SK-N-SH treated with all-trans-retinoic acid at 6 μM for 48 hours (cell line): Measurements from ENCODE around the gene PRRG3.

Experiments
- ATAC-seq: fragments of 200-7000 bp; cut with Tn5 transposase; 3 replicates; pipeline ENCODE4 v1.9.1; 2020; ENCODE audit warnings: mild to moderate bottlenecking, moderate library complexity
- ARNTL ChIP-seq: fragments of 450-650 bp; formaldehyde crosslinking; IDR thresholded peaks from 2 replicates; pipeline ENCODE4 v1.5.0; 2020; ENCODE audit warnings: low read depth, mild to moderate bottlenecking, moderate library complexity, borderline replicate concordance
- BACH2 ChIP-seq: fragments of 250-450 bp; sonication (Bioruptor Pico); IDR thresholded peaks from 2 replicates; pipeline ENCODE4 v1.9.0; 2021; ENCODE audit warnings: mild to moderate bottlenecking, borderline replicate concordance
- CREB5 ChIP-seq: fragments of 250-450 bp; sonication (Bioruptor Pico); IDR thresholded peaks from 2 replicates; pipeline ENCODE4 v1.5.1; 2020; ENCODE audit warnings: low read depth, mild to moderate bottlenecking, moderate library complexity
- CSDC2 ChIP-seq: fragments of 250-450 bp; sonication (Bioruptor Pico); IDR thresholded peaks from 2 replicates; pipeline ENCODE4 v1.5.0; 2020; ENCODE audit warnings: mild to moderate bottlenecking, moderate library complexity
- CSRNP3 ChIP-seq: fragments of 250-450 bp; sonication (Bioruptor Pico); IDR thresholded peaks from 2 replicates; pipeline ENCODE4 v1.5.1; 2021; ENCODE audit warnings: mild to moderate bottlenecking, moderate library complexity
- ESRRG ChIP-seq: fragments of 250-450 bp; sonication (Bioruptor Pico); IDR thresholded peaks from 2 replicates; pipeline ENCODE4 v1.6.1; 2021; ENCODE audit warnings: mild to moderate bottlenecking
- GLIS3 ChIP-seq: fragments of 250-450 bp; sonication (Bioruptor Pico); IDR thresholded peaks from 2 replicates; pipeline ENCODE4 v1.5.0; 2020; ENCODE audit warnings: mild to moderate bottlenecking, moderate library complexity
- ISL1 ChIP-seq: fragments of 250-450 bp; sonication (Bioruptor Pico); IDR thresholded peaks from 2 replicates; pipeline ENCODE4 v2.1.2; 2022; ENCODE audit warnings: mild to moderate bottlenecking, moderate library complexity
- OSR1 ChIP-seq: fragments of 250-450 bp; sonication (Bioruptor Pico); IDR thresholded peaks from 2 replicates; pipeline ENCODE4 v1.8.0; 2022; ENCODE audit warnings: moderate library complexity, mild to moderate bottlenecking, inconsistent platforms
- PPARA ChIP-seq: fragments of 250-450 bp; sonication (Bioruptor Pico); IDR thresholded peaks from 2 replicates; pipeline ENCODE4 v1.5.0; 2020; ENCODE audit warnings: mild to moderate bottlenecking, borderline replicate concordance
- RARB ChIP-seq: fragments of 250-450 bp; sonication (Bioruptor Pico); IDR thresholded peaks from 2 replicates; pipeline ENCODE4 v1.8.0; 2021; ENCODE audit warnings: mild to moderate bottlenecking, moderate library complexity
- SNAI2 ChIP-seq: fragments of 250-450 bp; sonication (Bioruptor Pico); IDR thresholded peaks from 2 replicates; pipeline ENCODE4 v1.5.0; 2020; ENCODE audit warnings: mild to moderate bottlenecking, moderate library complexity
- TCF4 ChIP-seq: fragments of 250-450 bp; sonication (Bioruptor Pico); IDR thresholded peaks from 2 replicates; pipeline ENCODE4 v1.8.0; 2021; ENCODE audit warnings: mild to moderate bottlenecking, moderate library complexity, borderline replicate concordance
- TOX ChIP-seq: fragments of 250-450 bp; sonication (Bioruptor Pico); IDR thresholded peaks from 2 replicates; pipeline ENCODE4 v1.8.0; 2021; ENCODE audit warnings: mild to moderate bottlenecking, moderate library complexity, borderline replicate concordance
- TSHZ2 ChIP-seq: fragments of 250-450 bp; sonication (Bioruptor Pico); IDR thresholded peaks from 2 replicates; pipeline ENCODE4 v1.5.0; 2020; ENCODE audit warnings: mild to moderate bottlenecking, moderate library complexity
- ZFP3 ChIP-seq: fragments of 250-450 bp; sonication (Bioruptor Pico); IDR thresholded peaks from 2 replicates; pipeline ENCODE4 v1.5.0; 2020; ENCODE audit warnings: mild to moderate bottlenecking, moderate library complexity
- ZFP30 ChIP-seq: fragments of 450-650 bp; formaldehyde crosslinking; IDR thresholded peaks from 2 replicates; pipeline ENCODE4 v1.5.0; 2022; ENCODE audit warnings: mild to moderate bottlenecking, moderate library complexity
- ZNF565 ChIP-seq: fragments of 450-650 bp; formaldehyde crosslinking; conservative IDR thresholded peaks from 2 replicates; pipeline ENCODE4 v1.5.0; 2020; ENCODE audit warnings: low read depth, mild to moderate bottlenecking, moderate library complexity
- ZNF70 ChIP-seq: fragments of 450-650 bp; formaldehyde crosslinking; IDR thresholded peaks from 2 replicates; pipeline ENCODE4 v1.5.0; 2020; ENCODE audit warnings: mild to moderate bottlenecking, moderate library complexity
- ZNF8 ChIP-seq: fragments of 450-650 bp; formaldehyde crosslinking; IDR thresholded peaks from 2 replicates; pipeline ENCODE4 v1.5.0; 2020; ENCODE audit warnings: mild to moderate bottlenecking, moderate library complexity
- TF ChIP-seq, protein P1 (sequence below): fragments of 250-450 bp; sonication (Bioruptor Pico); IDR thresholded peaks from 2 replicates; pipeline ENCODE4 v1.8.0; 2021; ENCODE audit warnings: low read depth, mild to moderate bottlenecking, moderate library complexity, borderline replicate concordance

The PRRG3 gene

GRCh38 chrX:151737494-151737893, 42.2 kb downstream of the PRRG3 start:
- no peak for ATAC-seq

GRCh38 chrX:151738751-151739150, 43.5 kb downstream of the PRRG3 start:
- no peak for ATAC-seq
- no peak for TF ChIP-seq TCF4 (CRISPR knock-in tag)
- no peak for TF ChIP-seq CSDC2 (CRISPR knock-in tag)
- no peak for TF ChIP-seq ZFP3 (CRISPR knock-in tag)
- no peak for TF ChIP-seq ISL1
- TF ChIP-seq, protein P1, sequence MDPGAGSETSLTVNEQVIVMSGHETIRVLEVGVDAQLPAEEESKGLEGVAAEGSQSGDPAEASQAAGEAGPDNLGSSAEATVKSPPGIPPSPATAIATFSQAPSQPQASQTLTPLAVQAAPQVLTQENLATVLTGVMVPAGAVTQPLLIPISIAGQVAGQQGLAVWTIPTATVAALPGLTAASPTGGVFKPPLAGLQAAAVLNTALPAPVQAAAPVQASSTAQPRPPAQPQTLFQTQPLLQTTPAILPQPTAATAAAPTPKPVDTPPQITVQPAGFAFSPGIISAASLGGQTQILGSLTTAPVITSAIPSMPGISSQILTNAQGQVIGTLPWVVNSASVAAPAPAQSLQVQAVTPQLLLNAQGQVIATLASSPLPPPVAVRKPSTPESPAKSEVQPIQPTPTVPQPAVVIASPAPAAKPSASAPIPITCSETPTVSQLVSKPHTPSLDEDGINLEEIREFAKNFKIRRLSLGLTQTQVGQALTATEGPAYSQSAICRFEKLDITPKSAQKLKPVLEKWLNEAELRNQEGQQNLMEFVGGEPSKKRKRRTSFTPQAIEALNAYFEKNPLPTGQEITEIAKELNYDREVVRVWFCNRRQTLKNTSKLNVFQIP (CRISPR knock-in tag): no peak
- no peak for TF ChIP-seq PPARA (CRISPR knock-in tag)
- no peak for TF ChIP-seq ZNF565 (CRISPR knock-in tag)
- TF ChIP-seq ESRRG: no peak
- TF ChIP-seq TOX (CRISPR knock-in tag): no peak
- no peak for TF ChIP-seq GLIS3
- TF ChIP-seq BACH2 (CRISPR knock-in tag): no peak
- TF ChIP-seq TSHZ2 (CRISPR knock-in tag): no peak

More at GRCh38 chrX:151737494-151737893, 42.2 kb downstream of the PRRG3 start:
- TF ChIP-seq SNAI2 (CRISPR knock-in tag) (no peak), TSHZ2 (CRISPR knock-in tag) (no peak), TCF4 (CRISPR knock-in tag) (no peak), ARNTL (CRISPR knock-in tag) (no peak), ZFP30 (no peak), CSDC2 (CRISPR knock-in tag) (no peak), ZNF70 (CRISPR knock-in tag) (no peak), PPARA (CRISPR knock-in tag) (no peak), ESRRG (no peak), ZFP3 (CRISPR knock-in tag) (no peak), CSRNP3 (CRISPR knock-in tag) (no peak), CREB5 (CRISPR knock-in tag) (no peak), RARB (CRISPR knock-in tag) (no peak), ZNF565 (CRISPR knock-in tag) (no peak), BACH2 (CRISPR knock-in tag) (no peak), TOX (CRISPR knock-in tag) (no peak), ZNF8 (CRISPR knock-in tag) (no peak), OSR1 (no peak), GLIS3 (no peak)
- TF ChIP-seq, protein P1 (CRISPR knock-in tag): no peak
